ENCODE measurements around the gene ARHGAP28.

Gene ARHGAP28

DNA sequence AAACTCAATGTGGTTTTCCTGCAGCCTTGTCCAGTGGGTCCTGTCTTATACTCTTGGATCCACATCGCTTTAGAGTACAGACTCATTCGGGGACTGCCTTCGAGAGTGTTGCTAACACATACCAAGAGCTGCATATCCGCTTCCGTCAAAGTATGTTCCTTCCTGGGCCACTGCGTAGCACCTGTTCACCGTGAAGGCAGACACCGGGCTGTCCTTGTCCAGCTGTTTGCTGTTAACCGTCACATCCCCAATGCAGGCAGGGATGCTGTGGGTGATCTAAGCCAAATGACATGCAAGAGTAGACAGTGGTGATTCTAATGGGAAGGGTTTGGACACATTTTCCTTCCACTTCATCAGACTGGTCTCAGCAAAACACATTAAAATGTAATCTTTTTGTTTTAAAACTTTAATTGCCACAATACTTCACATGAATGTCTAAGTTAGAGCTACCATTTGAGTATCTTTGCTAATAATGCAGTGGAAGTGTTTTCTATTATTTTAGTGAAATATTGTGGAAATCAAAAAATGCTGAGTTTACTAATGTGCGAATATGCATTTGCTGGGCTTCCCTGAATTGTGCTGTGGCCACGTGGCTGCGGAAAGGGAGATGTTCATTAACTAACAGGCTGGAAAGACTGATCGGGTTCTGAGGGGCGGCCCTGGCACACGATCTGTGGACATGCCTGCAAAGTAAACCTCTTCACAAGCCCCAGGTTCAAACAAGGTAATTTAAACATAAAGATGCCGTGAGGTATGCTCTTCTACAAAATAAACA lies 219.0 kb downstream of the ARHGAP28 start:
- TF ChIP-seq SPI1 (IDR thresholded peaks at IDR 0.05; ENCODE audit: borderline replicate concordance, low read depth) (no peak), POLR2AphosphoS5 (IDR thresholded peaks at IDR 0.05; ENCODE audit: low read depth) (no peak), GABPA (IDR thresholded peaks at IDR 0.05; ENCODE audit: low read depth) (no peak)
- TF ChIP-seq, protein P1, sequence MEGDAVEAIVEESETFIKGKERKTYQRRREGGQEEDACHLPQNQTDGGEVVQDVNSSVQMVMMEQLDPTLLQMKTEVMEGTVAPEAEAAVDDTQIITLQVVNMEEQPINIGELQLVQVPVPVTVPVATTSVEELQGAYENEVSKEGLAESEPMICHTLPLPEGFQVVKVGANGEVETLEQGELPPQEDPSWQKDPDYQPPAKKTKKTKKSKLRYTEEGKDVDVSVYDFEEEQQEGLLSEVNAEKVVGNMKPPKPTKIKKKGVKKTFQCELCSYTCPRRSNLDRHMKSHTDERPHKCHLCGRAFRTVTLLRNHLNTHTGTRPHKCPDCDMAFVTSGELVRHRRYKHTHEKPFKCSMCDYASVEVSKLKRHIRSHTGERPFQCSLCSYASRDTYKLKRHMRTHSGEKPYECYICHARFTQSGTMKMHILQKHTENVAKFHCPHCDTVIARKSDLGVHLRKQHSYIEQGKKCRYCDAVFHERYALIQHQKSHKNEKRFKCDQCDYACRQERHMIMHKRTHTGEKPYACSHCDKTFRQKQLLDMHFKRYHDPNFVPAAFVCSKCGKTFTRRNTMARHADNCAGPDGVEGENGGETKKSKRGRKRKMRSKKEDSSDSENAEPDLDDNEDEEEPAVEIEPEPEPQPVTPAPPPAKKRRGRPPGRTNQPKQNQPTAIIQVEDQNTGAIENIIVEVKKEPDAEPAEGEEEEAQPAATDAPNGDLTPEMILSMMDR (IDR thresholded peaks at IDR 0.05; ENCODE audit: insufficient read depth, low read length), result no peak
- TF ChIP-seq, protein P2, sequence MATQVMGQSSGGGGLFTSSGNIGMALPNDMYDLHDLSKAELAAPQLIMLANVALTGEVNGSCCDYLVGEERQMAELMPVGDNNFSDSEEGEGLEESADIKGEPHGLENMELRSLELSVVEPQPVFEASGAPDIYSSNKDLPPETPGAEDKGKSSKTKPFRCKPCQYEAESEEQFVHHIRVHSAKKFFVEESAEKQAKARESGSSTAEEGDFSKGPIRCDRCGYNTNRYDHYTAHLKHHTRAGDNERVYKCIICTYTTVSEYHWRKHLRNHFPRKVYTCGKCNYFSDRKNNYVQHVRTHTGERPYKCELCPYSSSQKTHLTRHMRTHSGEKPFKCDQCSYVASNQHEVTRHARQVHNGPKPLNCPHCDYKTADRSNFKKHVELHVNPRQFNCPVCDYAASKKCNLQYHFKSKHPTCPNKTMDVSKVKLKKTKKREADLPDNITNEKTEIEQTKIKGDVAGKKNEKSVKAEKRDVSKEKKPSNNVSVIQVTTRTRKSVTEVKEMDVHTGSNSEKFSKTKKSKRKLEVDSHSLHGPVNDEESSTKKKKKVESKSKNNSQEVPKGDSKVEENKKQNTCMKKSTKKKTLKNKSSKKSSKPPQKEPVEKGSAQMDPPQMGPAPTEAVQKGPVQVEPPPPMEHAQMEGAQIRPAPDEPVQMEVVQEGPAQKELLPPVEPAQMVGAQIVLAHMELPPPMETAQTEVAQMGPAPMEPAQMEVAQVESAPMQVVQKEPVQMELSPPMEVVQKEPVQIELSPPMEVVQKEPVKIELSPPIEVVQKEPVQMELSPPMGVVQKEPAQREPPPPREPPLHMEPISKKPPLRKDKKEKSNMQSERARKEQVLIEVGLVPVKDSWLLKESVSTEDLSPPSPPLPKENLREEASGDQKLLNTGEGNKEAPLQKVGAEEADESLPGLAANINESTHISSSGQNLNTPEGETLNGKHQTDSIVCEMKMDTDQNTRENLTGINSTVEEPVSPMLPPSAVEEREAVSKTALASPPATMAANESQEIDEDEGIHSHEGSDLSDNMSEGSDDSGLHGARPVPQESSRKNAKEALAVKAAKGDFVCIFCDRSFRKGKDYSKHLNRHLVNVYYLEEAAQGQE (IDR thresholded peaks at IDR 0.05; ENCODE audit: insufficient replicate concordance, low read depth), result no peak
- DNase-seq (ENCODE audit: low read depth in 1 of 2, low spot score in 1 of 2), result no peak
- H3K27me3 ChIP-seq (ENCODE audit: insufficient read depth, poor library complexity, severe bottlenecking), result no peaks in the 10 kb centered on the region

DNA sequence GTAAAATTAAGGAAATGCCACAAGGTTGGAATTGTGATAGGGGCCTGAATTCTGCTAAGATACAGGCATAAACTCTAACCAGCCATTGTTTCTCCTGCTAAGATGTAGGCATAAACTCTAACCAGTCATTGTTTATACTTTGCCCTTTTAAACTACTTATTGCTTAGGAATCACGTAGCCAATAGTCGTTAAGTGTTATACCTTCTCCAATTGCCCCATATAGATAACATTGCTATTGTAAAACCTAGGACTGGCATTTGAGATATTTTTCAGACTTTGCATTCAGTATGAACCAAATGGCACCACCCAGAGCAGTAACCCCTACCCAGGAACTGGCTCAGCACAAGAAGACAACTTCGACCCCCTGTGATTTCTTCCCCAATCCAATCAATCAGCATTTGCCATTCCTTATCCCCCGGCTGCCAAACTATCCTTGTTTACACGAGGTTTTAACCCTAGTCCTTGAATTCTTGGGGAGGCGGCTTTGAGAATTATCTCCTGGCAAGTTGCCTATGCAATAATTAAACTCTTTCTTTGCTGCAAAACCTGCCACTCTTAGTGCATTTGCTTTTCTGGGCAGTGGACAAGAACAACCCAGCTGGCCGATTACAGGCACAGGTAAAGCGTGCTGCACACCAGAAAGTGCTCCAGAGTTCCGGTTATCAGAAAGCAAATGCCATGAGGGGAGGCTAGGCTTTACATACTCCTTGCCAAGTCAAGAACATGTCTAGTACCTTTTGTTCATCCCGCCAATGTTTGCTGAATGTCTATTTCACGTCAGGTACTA lies 220.5 kb downstream of the ARHGAP28 start:
- DNase-seq (ENCODE audit: low read depth in 1 of 2, low spot score in 1 of 2), result no peak
- H3K27me3 ChIP-seq (ENCODE audit: insufficient read depth, poor library complexity, severe bottlenecking), result no peaks in the 10 kb centered on the region
- no peak overlapping the region for H3K27ac ChIP-seq (replicated peaks)
- TF ChIP-seq, protein P1 (IDR thresholded peaks at IDR 0.05; ENCODE audit: insufficient read depth, low read length), result no peak
- TF ChIP-seq, protein P2 (IDR thresholded peaks at IDR 0.05; ENCODE audit: insufficient replicate concordance, low read depth), result no peak
- TF ChIP-seq SPI1 (IDR thresholded peaks at IDR 0.05; ENCODE audit: borderline replicate concordance, low read depth), result no peak
- TF ChIP-seq GABPA (IDR thresholded peaks at IDR 0.05; ENCODE audit: low read depth), result no peak
- no peak for TF ChIP-seq POLR2AphosphoS5 (IDR thresholded peaks at IDR 0.05; ENCODE audit: low read depth)
- H3K4me3 ChIP-seq (replicated peaks; ENCODE audit: insufficient read depth, low read length), result no peak overlapping the region

More for the DNA sequence above, 219.0 kb downstream of the ARHGAP28 start:
- Histone ChIP-seq H3K4me3 (replicated peaks; ENCODE audit: insufficient read depth, low read length) (no peak overlapping the region), H3K27ac (replicated peaks) (no peak overlapping the region)

DNA sequence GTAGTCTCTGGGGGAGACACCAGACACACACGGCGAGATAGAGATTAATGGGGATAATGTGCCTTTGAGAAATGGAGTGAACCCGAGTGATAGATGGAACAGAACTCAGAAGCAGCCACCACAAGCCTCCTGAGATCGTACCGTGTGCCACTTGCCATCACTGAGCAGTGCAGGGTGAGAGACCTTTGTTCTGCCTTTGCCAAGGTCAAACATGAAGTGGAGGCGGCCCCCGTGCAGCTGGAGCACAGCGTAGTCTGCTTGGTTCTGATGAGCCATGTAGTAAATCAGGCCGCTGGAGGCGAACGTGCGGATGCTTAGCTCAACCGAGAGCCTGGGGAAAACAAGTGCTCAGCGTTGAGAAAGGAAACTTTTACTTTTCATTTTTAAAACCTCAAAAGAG lies 221.1 kb downstream of the ARHGAP28 start:
- H3K27ac ChIP-seq (replicated peaks), result no peak overlapping the region
- H3K4me3 ChIP-seq (replicated peaks; ENCODE audit: insufficient read depth, low read length), result no peak overlapping the region
- H3K27me3 ChIP-seq (ENCODE audit: insufficient read depth, poor library complexity, severe bottlenecking), result no peaks in the 10 kb centered on the region
- DNase-seq (ENCODE audit: low read depth in 1 of 2, low spot score in 1 of 2), result no peak
- TF ChIP-seq, protein P1 (IDR thresholded peaks at IDR 0.05; ENCODE audit: insufficient read depth, low read length), result no peak
- TF ChIP-seq GABPA (IDR thresholded peaks at IDR 0.05; ENCODE audit: low read depth), result no peak
- TF ChIP-seq POLR2AphosphoS5 (IDR thresholded peaks at IDR 0.05; ENCODE audit: low read depth), result no peak
- TF ChIP-seq SPI1 (IDR thresholded peaks at IDR 0.05; ENCODE audit: borderline replicate concordance, low read depth), result no peak
- TF ChIP-seq, protein P2 (IDR thresholded peaks at IDR 0.05; ENCODE audit: insufficient replicate concordance, low read depth), result no peak
